Smooth muscle cell (in vitro differentiated cells): ENCODE data around the gene CACNA1H. TPM values are rescaled to one million over a fixed set of nuclear protein-coding genes. Genes with fewer than 3 reads are reported as not detected.

Experiments used
- DNase-seq: peaks from one replicate; lab custom pipeline; 2025; ENCODE audit not compliant: unreplicated experiment; lab: John Stamatoyannopoulos, UW
- H2AFZ ChIP-seq: fragments of 200-600 bp; sonication (generic); 2 replicates; pipeline ENCODE4 v1.6.0; 2016; ENCODE audit warnings: antibody characterized with exemption, low read depth, mild to moderate bottlenecking
- H3F3A ChIP-seq: fragments of 200-600 bp; sonication (generic); 2 replicates; pipeline ENCODE4 v1.6.0; 2017; ENCODE audit warnings: antibody characterized with exemption, low read depth
- H3K27ac ChIP-seq: fragments of 200-600 bp; sonication (generic); 2 replicates; pipeline ENCODE4 v1.5.1; 2016; ENCODE audit warnings: low read depth, mild to moderate bottlenecking
- H3K27me3 ChIP-seq: fragments of 200-600 bp; sonication (generic); 2 replicates; pipeline ENCODE4 v1.6.1; 2016; ENCODE audit warnings: low read depth, mild to moderate bottlenecking
- H3K36me3 ChIP-seq: fragments of 200-600 bp; sonication (generic); 2 replicates; pipeline ENCODE4 v1.5.1; 2016; ENCODE audit warnings: low read depth
- H3K4me1 ChIP-seq: fragments of 200-600 bp; sonication (generic); 2 replicates; pipeline ENCODE4 v1.5.1; 2016; ENCODE audit warnings: low read depth
- H3K4me2 ChIP-seq: fragments of 200-600 bp; sonication (generic); 2 replicates; pipeline ENCODE4 v1.6.0; 2016; ENCODE audit warnings: mild to moderate bottlenecking
- H3K4me3 ChIP-seq: fragments of 200-600 bp; sonication (generic); 2 replicates; pipeline ENCODE4 v1.5.1; 2016; ENCODE audit warnings: mild to moderate bottlenecking
- H3K79me2 ChIP-seq: fragments of 200-600 bp; sonication (generic); 2 replicates; pipeline ENCODE4 v1.6.0; 2016; ENCODE audit warnings: low read depth, mild to moderate bottlenecking
- H3K9ac ChIP-seq: fragments of 200-600 bp; sonication (generic); 2 replicates; pipeline ENCODE4 v1.6.0; 2016; ENCODE audit warnings: low read depth
- H3K9me3 ChIP-seq: fragments of 200-600 bp; sonication (generic); replicated peaks from 2 replicates; pipeline ENCODE4 v1.5.1; 2016; ENCODE audit warnings: low read depth
- H4K20me1 ChIP-seq: fragments of 200-600 bp; sonication (generic); 2 replicates; pipeline ENCODE4 v1.6.0; 2016; ENCODE audit warnings: low read depth
- CTCF ChIP-seq: fragments of 200-600 bp; sonication (generic); IDR thresholded peaks from 2 replicates; pipeline ENCODE4 v1.5.1; 2017; ENCODE audit warnings: borderline replicate concordance, mild to moderate bottlenecking, antibody characterized with exemption; ENCODE audit not compliant: insufficient read depth, poor library complexity, severe bottlenecking
- WGBS: methylation state at CpG from one replicate; pipeline ENCODE4 v1.1.7; 2016; ENCODE audit warnings: low lambda C conversion rate; 5-methylcytosine and 5-hydroxymethylcytosine counted together
- polyA plus RNA-seq: library from polyadenylated mRNA; unstranded; fragments of >200 nt; fragmentation: Nextera tagmentation; extraction: Ambion mirVana; gene quantifications from 2 replicates; pipeline ENCODE4 v1.2.1, GENCODE V29; 2016
- total RNA-seq: library from RNA; depleted of rRNA; stranded (reverse); fragments of >200 nt; gene quantifications from 2 replicates; pipeline ENCODE4 v1.2.3, GENCODE V29; 2014

CACNA1H gene
- total and polyA plus RNA-seq, 2 experiments from 2014 or later = 1.7 to 2.6 TPM

GRCh38 chr16:1164975-1165374 is 12.1 kb downstream of the CACNA1H start:
- H3K36me3 ChIP-seq = no peaks in the 10 kb centered on the region
- DNase-seq = no peak
- H3K79me2 ChIP-seq = no peaks in the 10 kb centered on the region
- no peak overlapping the region for H3K9ac ChIP-seq
- no peak for TF ChIP-seq CTCF
- H3K9me3 ChIP-seq = no peaks in the 10 kb centered on the region
- no peaks in the 10 kb centered on the region for H3F3A ChIP-seq
- no peak overlapping the region for H3K4me3 ChIP-seq
- H3K27ac ChIP-seq = no peak overlapping the region
- no peak overlapping the region for H3K4me2 ChIP-seq
- peaks cover 18% of the 10 kb centered on the region for H4K20me1 ChIP-seq
- WGBS = 99% methylated on average over 14 of the region's 17 CpGs
- H3K4me1 ChIP-seq = peaks cover 9% of the 10 kb centered on the region
- H2AFZ ChIP-seq = no peak overlapping the region
- no peaks in the 10 kb centered on the region for H3K27me3 ChIP-seq

GRCh38 chr16:1165511-1165910 is 12.6 kb downstream of the CACNA1H start:
- H3K27ac ChIP-seq = no peak overlapping the region
- DNase-seq = no peak

GRCh38 chr16:1167276-1168107 is 14.6 kb downstream of the CACNA1H start:
- no peaks in the 10 kb centered on the region for H3K36me3 ChIP-seq
- no peaks in the 10 kb centered on the region for H3F3A ChIP-seq
- peaks cover 18% of the 10 kb centered on the region for H4K20me1 ChIP-seq
- H3K27ac ChIP-seq = no peak overlapping the region
- H3K9ac ChIP-seq = no peak overlapping the region
- 92% methylated on average over 51 of the region's 52 CpGs for WGBS
- H3K4me1 ChIP-seq = peaks cover 13% of the 10 kb centered on the region
- TF ChIP-seq CTCF = no peak
- no peak for DNase-seq
- no peaks in the 10 kb centered on the region for H3K9me3 ChIP-seq
- no peak overlapping the region for H2AFZ ChIP-seq
- no peak overlapping the region for H3K4me2 ChIP-seq
- H3K27me3 ChIP-seq = no peaks in the 10 kb centered on the region
- H3K4me3 ChIP-seq = no peak overlapping the region
- no peaks in the 10 kb centered on the region for H3K79me2 ChIP-seq

More at GRCh38 chr16:1165511-1165910, 12.6 kb downstream of the CACNA1H start:
- Histone ChIP-seq H3K4me3 (no peak overlapping the region), H2AFZ (no peak overlapping the region), H3K4me2 (no peak overlapping the region), H3K27me3 (no peaks in the 10 kb centered on the region), H4K20me1 (peaks cover 18% of the 10 kb centered on the region), H3F3A (no peaks in the 10 kb centered on the region), H3K36me3 (no peaks in the 10 kb centered on the region), H3K9me3 (no peaks in the 10 kb centered on the region), H3K9ac (no peak overlapping the region), H3K4me1 (peaks cover 13% of the 10 kb centered on the region), H3K79me2 (no peaks in the 10 kb centered on the region)
- TF ChIP-seq CTCF = no peak
- 91% methylated on average over 5 of the region's 12 CpGs for WGBS

GRCh38 chr16:1168837-1169236 is 15.9 kb downstream of the CACNA1H start:
- Histone ChIP-seq H3K4me2 (no peak overlapping the region), H3K4me1 (peaks cover 13% of the 10 kb centered on the region), H3K9me3 (no peaks in the 10 kb centered on the region), H3K27me3 (no peaks in the 10 kb centered on the region), H3F3A (no peaks in the 10 kb centered on the region), H3K4me3 (no peak overlapping the region), H4K20me1 (peaks cover 8% of the 10 kb centered on the region), H3K27ac (no peak overlapping the region), H3K36me3 (no peaks in the 10 kb centered on the region), H3K79me2 (no peaks in the 10 kb centered on the region), H3K9ac (no peak overlapping the region), H2AFZ (no peak overlapping the region)
- 95% methylated on average over 18 of the region's 18 CpGs for WGBS
- TF ChIP-seq CTCF = no peak
- no peak for DNase-seq
